GM12864 (cell line): ENCODE data around the gene CASQ2.

Source experiments
- DNase-seq: peaks from one replicate; pipeline ENCODE4 v3.0.0-alpha.2; 2011; ENCODE audit warnings: low read depth
- H3K4me3 ChIP-seq: 2 replicates; pipeline ENCODE4 v1.5.1; 2011; ENCODE audit warnings: mild to moderate bottlenecking, low read depth, low read length, control low read depth
- CTCF ChIP-seq: IDR thresholded peaks from 2 replicates; pipeline ENCODE4 v1.5.1; 2011; ENCODE audit warnings: low read depth, mild to moderate bottlenecking, moderate library complexity, low read length, control low read depth, inconsistent platforms; ENCODE audit errors: missing control alignments

CASQ2 gene

GRCh38 chr1:115767403-115767802 lies 1.1 kb downstream of the CASQ2 start:
- no peak overlapping the region for H3K4me3 ChIP-seq
- no peak for TF ChIP-seq CTCF
- DNase-seq = no peak

- DNase-seq = no peak
- no peak overlapping the region for H3K4me3 ChIP-seq
- TF ChIP-seq CTCF = no peak
Measured at GRCh38 chr1:115765091-115765490, 3.4 kb downstream of the CASQ2 start.

GRCh38 chr1:115764541-115764940 lies 4.0 kb downstream of the CASQ2 start:
- peak; percentile 34 for TF ChIP-seq CTCF
- H3K4me3 ChIP-seq = no peak overlapping the region
- no peak for DNase-seq

GRCh38 chr1:115762779-115763178 lies 5.7 kb downstream of the CASQ2 start:
- H3K4me3 ChIP-seq = no peak overlapping the region
- TF ChIP-seq CTCF = no peak
- DNase-seq = no peak

GRCh38 chr1:115761601-115762302 lies 6.8 kb downstream of the CASQ2 start:
- no peak overlapping the region for H3K4me3 ChIP-seq
- no peak for DNase-seq
- TF ChIP-seq CTCF = no peak

GRCh38 chr1:115757856-115758255 lies 10.7 kb downstream of the CASQ2 start:
- no peak for DNase-seq
- H3K4me3 ChIP-seq = no peak overlapping the region
- no peak for TF ChIP-seq CTCF

- TF ChIP-seq CTCF = no peak
- H3K4me3 ChIP-seq = no peak overlapping the region
- no peak for DNase-seq
Measured at GRCh38 chr1:115757326-115757725, 11.2 kb downstream of the CASQ2 start.
